Measurements from ENCODE around the gene SLC30A2. TPM values are rescaled to one million over a fixed set of nuclear protein-coding genes. Genes with fewer than 3 reads are reported as not detected.
A peak's percentile ranks its signal among the peaks of the same experiment; 100 is the strongest.

The SLC30A2 gene
- total and polyA plus RNA-seq, 2 of the 13 experiments (the other 11 are each of a cell fraction or from before 2014, with no cell fraction given), result not detected

GRCh38 chr1:26035203-26035958, 10.5 kb downstream of the SLC30A2 start (continued):
- TF ChIP-seq FOXA1 (IDR thresholded peaks at IDR 0.05), result no peak
- TF ChIP-seq FOXA1 (CRISPR knock-in tag; IDR thresholded peaks at IDR 0.05), result no peak
- peak; percentile 19; the same call in 1 of the 2 replicates for TF ChIP-seq ZNF556 (CRISPR knock-in tag; IDR thresholded peaks at IDR 0.05; ENCODE audit: borderline replicate concordance)
- no peak; the same call in 1 of the 2 replicates for TF ChIP-seq DNMT3B (CRISPR knock-in tag; conservative IDR thresholded peaks at IDR 0.05)
- TF ChIP-seq HNF4G (IDR thresholded peaks at IDR 0.05; ENCODE audit: borderline replicate concordance, low read depth, low read length), result no peak
- no peak for TF ChIP-seq HNF4G (CRISPR knock-in tag; IDR thresholded peaks at IDR 0.05; ENCODE audit: borderline replicate concordance, low read depth)
- TF ChIP-seq, protein P1, sequence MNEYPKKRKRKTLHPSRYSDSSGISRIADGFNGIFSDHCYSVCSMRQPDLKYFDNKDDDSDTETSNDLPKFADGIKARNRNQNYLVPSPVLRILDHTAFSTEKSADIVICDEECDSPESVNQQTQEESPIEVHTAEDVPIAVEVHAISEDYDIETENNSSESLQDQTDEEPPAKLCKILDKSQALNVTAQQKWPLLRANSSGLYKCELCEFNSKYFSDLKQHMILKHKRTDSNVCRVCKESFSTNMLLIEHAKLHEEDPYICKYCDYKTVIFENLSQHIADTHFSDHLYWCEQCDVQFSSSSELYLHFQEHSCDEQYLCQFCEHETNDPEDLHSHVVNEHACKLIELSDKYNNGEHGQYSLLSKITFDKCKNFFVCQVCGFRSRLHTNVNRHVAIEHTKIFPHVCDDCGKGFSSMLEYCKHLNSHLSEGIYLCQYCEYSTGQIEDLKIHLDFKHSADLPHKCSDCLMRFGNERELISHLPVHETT (CRISPR knock-in tag; conservative IDR thresholded peaks at IDR 0.05), result no peak
- no peak for TF ChIP-seq ZNF20 (CRISPR knock-in tag; IDR thresholded peaks at IDR 0.05)
- TF ChIP-seq MIER3 (CRISPR knock-in tag; IDR thresholded peaks at IDR 0.05; ENCODE audit: borderline replicate concordance), result peak; percentile 7; the same call in 1 of the 2 replicates
- TF ChIP-seq MYPOP (CRISPR knock-in tag; IDR thresholded peaks at IDR 0.05), result no peak
- TF ChIP-seq SP4 (CRISPR knock-in tag; IDR thresholded peaks at IDR 0.05), result peak; percentile 72
- no peak for TF ChIP-seq HMG20A (CRISPR knock-in tag; IDR thresholded peaks at IDR 0.05; ENCODE audit: borderline replicate concordance)
- no peak for TF ChIP-seq EED (CRISPR knock-in tag; IDR thresholded peaks at IDR 0.05)
- TF ChIP-seq HNRNPH1 (optimal IDR thresholded peaks at IDR 0.05; ENCODE audit: low read depth, low read length), result no peak
- TF ChIP-seq ZNF562 (CRISPR knock-in tag; IDR thresholded peaks at IDR 0.05; ENCODE audit: borderline replicate concordance), result no peak
- TF ChIP-seq MAFG (CRISPR knock-in tag; IDR thresholded peaks at IDR 0.05), result no peak
- TF ChIP-seq ZNF605 (CRISPR knock-in tag; IDR thresholded peaks at IDR 0.05), result 0 out of 2 replicates have a peak, but pooled peaks have one; percentile 14
- no peak for TF ChIP-seq ZBTB25 (CRISPR knock-in tag; IDR thresholded peaks at IDR 0.05)
- TF ChIP-seq ZNF143 (CRISPR knock-in tag; IDR thresholded peaks at IDR 0.05), result peak; percentile 70
- no peak for TF ChIP-seq SIX4 (CRISPR knock-in tag; IDR thresholded peaks at IDR 0.05)
- 0 out of 2 replicates have a peak, but pooled peaks have one; percentile 31 for TF ChIP-seq MYNN (CRISPR knock-in tag; IDR thresholded peaks at IDR 0.05; ENCODE audit: low read depth)
- TF ChIP-seq ATAD3A (CRISPR knock-in tag; IDR thresholded peaks at IDR 0.05), result no peak
- no peak for TF ChIP-seq ZNF230 (CRISPR knock-in tag; IDR thresholded peaks at IDR 0.05)
- TF ChIP-seq ZXDC (CRISPR knock-in tag; IDR thresholded peaks at IDR 0.05), result no peak
- TF ChIP-seq HHEX (CRISPR knock-in tag; IDR thresholded peaks at IDR 0.05), result no peak
- no peak for TF ChIP-seq ZNF296 (CRISPR knock-in tag; conservative IDR thresholded peaks at IDR 0.05)
